CD4-positive, alpha-beta memory T cell (primary cell): ENCODE data around the gene BTG1. TPM values are rescaled to one million over a fixed set of nuclear protein-coding genes. Genes with fewer than 3 reads are reported as not detected.

ENCODE experiments used
- CTCF ChIA-PET: fragments of 350-600 bp; sonication (Branson Sonifier 250); formaldehyde crosslinking; loops from one replicate; lab custom pipeline; 2021; ENCODE audit warnings: inconsistent platforms; ENCODE audit not compliant: partially characterized antibody; lab: Charles Lee
- POLR2A ChIA-PET: fragments of 350-600 bp; sonication (Branson Sonifier 250); formaldehyde crosslinking; loops from one replicate; lab custom pipeline; 2021; ENCODE audit not compliant: partially characterized antibody; lab: Charles Lee
- DNase-seq, 5 donors: peaks; one replicate each; pipeline versions ENCODE4 v3.0.0 to v3.0.0-alpha.2; 2020 to 2022; ENCODE audit warnings: mixed read lengths in 1 of 5
- H3K27ac ChIP-seq: one replicate; pipeline ENCODE4 v1.7.0; 2013; ENCODE audit warnings: low read depth, low read length
- H3K27me3 ChIP-seq: 2 replicates; pipeline ENCODE4 v1.7.0; 2013; ENCODE audit warnings: mild to moderate bottlenecking, low read length, moderate library complexity; ENCODE audit not compliant: insufficient read depth
- H3K36me3 ChIP-seq: 2 replicates; pipeline ENCODE4 v1.7.0; 2013; ENCODE audit warnings: mild to moderate bottlenecking, low read length, moderate library complexity; ENCODE audit not compliant: insufficient read depth
- H3K4me1 ChIP-seq: 2 replicates; pipeline ENCODE4 v1.7.0; 2013; ENCODE audit warnings: mild to moderate bottlenecking, low read length, moderate library complexity; ENCODE audit not compliant: insufficient read depth
- H3K4me3 ChIP-seq, 2 donors: one replicate each; pipeline ENCODE4 v1.7.0; 2013; ENCODE audit warnings: low read length in 2 of 2, mild to moderate bottlenecking in 1 of 2
- H3K9me3 ChIP-seq, 2 donors: one replicate each; pipeline ENCODE4 v1.7.0; 2013; ENCODE audit warnings: low read length in 2 of 2, control low read depth in 1 of 2; ENCODE audit not compliant: control insufficient read depth in 1 of 2
- H3K27ac Mint-ChIP-seq, 7 donors: one replicate each; pipeline ENCODE4 v1.8.0; 2020 to 2021; ENCODE audit warnings: mixed read lengths in 7 of 7, mild to moderate bottlenecking in 6 of 7, inconsistent platforms in 3 of 7, moderate library complexity in 3 of 7
- H3K27me3 Mint-ChIP-seq, 2 donors: one replicate each; pipeline ENCODE4 v1.8.0; 2020 to 2021; ENCODE audit warnings: mixed read lengths in 2 of 2
- H3K36me3 Mint-ChIP-seq, 2 donors: one replicate each; pipeline ENCODE4 v1.8.0; 2020 to 2021; ENCODE audit warnings: mixed read lengths in 2 of 2, inconsistent platforms in 1 of 2, mild to moderate bottlenecking in 1 of 2
- H3K4me1 Mint-ChIP-seq, 4 donors: one replicate each; pipeline ENCODE4 v1.8.0; 2020 to 2021; ENCODE audit warnings: mixed read lengths in 4 of 4, mild to moderate bottlenecking in 1 of 4
- H3K4me3 Mint-ChIP-seq, 8 donors: one replicate each; pipeline ENCODE4 v1.8.0; 2020 to 2021; ENCODE audit warnings: mixed read lengths in 8 of 8, mild to moderate bottlenecking in 7 of 8, moderate library complexity in 6 of 8, inconsistent platforms in 3 of 8
- H3K9me3 Mint-ChIP-seq, 8 donors: one replicate each; pipeline ENCODE4 v1.8.0; 2020 to 2021; ENCODE audit warnings: mixed read lengths in 8 of 8, mild to moderate bottlenecking in 5 of 8, inconsistent platforms in 3 of 8, moderate library complexity in 1 of 8
- intact Hi-C: fragments of 100-400 bp; cut with micrococcal nuclease; formaldehyde crosslinking; loops from one replicate; pipeline ENCODE4 v1.15.1; 2023
- polyA plus RNA-seq, 2 donors: library from polyadenylated mRNA; unstranded; fragments of 300-500 nt; fragmentation: Illumina TruSeq; gene quantifications; one replicate each; pipeline ENCODE4 v1.2.3, GENCODE V29; 2021
- total RNA-seq, 2 experiments: library from RNA; stranded (reverse); gene quantifications; one replicate each; pipeline ENCODE4 v1.2.3, GENCODE V29; 2021

The BTG1 gene, protein sequence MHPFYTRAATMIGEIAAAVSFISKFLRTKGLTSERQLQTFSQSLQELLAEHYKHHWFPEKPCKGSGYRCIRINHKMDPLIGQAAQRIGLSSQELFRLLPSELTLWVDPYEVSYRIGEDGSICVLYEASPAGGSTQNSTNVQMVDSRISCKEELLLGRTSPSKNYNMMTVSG
- 100 to 1,000 TPM; 431 to 469 TPM for total RNA-seq
- polyA plus RNA-seq = 100 to 1,000 TPM; 339 to 765 TPM

DNA sequence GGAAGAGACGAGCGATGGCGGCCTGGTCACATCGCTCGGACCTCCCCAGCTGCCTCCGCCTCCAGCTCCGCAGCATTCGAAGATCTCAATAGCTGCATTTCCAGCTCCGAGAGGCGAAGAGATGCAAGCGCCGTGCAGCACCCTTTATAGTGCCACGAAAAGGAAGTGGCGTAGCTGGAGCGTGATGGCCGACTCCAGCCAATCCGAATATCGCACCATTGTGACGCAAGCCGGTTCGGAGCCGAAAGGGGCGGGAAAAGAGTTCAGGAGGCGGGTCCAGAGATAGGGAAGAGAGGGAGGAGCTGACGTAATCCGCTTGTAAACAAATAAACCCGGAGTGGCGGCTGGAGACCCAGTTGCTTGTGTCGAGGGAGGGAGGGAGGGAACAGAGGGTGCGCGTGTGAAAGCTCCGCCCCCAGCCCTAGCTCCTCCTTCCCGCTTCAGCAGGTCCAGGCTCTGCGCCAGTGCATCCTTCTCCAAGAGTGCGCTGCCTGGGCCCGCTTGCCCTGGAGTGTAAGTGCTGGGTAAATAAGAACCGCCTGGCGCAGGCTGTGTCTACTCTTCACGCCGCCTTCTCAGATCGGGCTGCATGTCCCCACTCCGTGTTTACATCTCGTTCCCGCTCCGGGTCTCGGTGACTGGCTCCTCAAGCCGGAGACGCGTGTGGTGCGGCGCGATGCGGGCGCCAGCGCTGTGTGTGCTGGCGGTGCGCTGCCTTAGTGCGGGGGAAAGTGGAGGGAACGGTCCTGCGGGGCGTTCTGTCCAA, at the start of gene BTG1:
TSS of gene BTG1 (minus strand) at position 116 of the 766 bp plus-strand sequence. CDS start 311 bp downstream, outside the sequence.
- H3K9me3 Mint-ChIP-seq = peaks cover 0 to 18% (median under 1%) of the 10 kb centered on the region in 8 donors

DNA sequence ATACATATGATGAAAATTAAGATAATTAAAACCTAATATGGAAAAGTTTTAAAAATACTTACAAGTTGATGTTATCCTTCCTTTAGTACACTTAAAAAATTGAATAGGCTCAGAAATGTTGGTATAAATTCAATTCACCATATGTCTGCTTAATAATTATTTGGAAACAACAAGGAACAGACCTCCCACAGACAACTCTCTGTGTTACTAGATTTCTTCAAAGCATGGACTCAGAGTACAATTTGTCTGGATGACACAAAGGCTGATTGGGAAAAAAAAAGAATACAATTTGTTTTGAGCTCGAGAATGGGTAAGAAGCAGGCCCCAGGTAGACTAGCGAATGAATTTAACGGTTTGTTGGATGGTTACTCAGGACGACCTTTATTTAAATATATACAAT, 48.9 kb upstream of the BTG1 start:
- Mint-ChIP-seq H3K9me3 (peaks cover 0 to 6% (median 3%) of the 10 kb centered on the region in 8 donors), H3K36me3 (no peaks in the 10 kb centered on the region), H3K27me3 (no peaks in the 10 kb centered on the region), H3K4me3 (no peak overlapping the region), H3K27ac (no peak overlapping the region), H3K4me1 (peaks cover 0 to 1% (median 0%) of the 10 kb centered on the region in 4 donors)
- CTCF ChIA-PET = no interaction called here
- H3K4me1 ChIP-seq = no peaks in the 10 kb centered on the region
- no peaks in the 10 kb centered on the region for H3K27me3 ChIP-seq
- no peaks in the 10 kb centered on the region for H3K36me3 ChIP-seq
- H3K4me3 ChIP-seq = no peak overlapping the region
- intact Hi-C loops = no loop called here
- POLR2A ChIA-PET = interaction anchor here (1.0 kb wide), 1 partner anchor 50 kb away, joined by 4 read pairs; the partner anchor contains the start of gene BTG1
- no peak for DNase-seq
- no peaks in the 10 kb centered on the region for H3K9me3 ChIP-seq
- H3K27ac ChIP-seq = no peak overlapping the region

More for the DNA sequence above, at the start of gene BTG1:
- Histone ChIP-seq H3K9me3 (no peaks in the 10 kb centered on the region), H3K36me3 (peaks cover 33% of the 10 kb centered on the region), H3K27ac (peak within 1 kb of the TSS; percentile 86), H3K4me1 (peaks cover 23% of the 10 kb centered on the region), H3K27me3 (no peaks in the 10 kb centered on the region), H3K4me3 (peak within 1 kb of the TSS; percentile 89 to 96)
- peak within 1 kb of the TSS; percentile 92 to 100 (median 100) for H3K4me3 Mint-ChIP-seq
- ChIA-PET CTCF (interaction anchor here (0.6 to 6.6 kb wide), 40 partner anchors 12 to 764 kb away, joined by 3 to 91 read pairs (median 4); no protein-coding TSS in a partner anchor), POLR2A (interaction anchor here (0.5 to 10.8 kb wide), 121 partner anchors 11 to 783 kb away, joined by 3 to 630 read pairs (median 5); partner anchors contain the start of gene EEA1)
- peak within 1 kb of the TSS; percentile 95 to 100 (median 100) for H3K27ac Mint-ChIP-seq
- H3K36me3 Mint-ChIP-seq = peaks cover 56 to 57% of the 10 kb centered on the region in 2 donors
- H3K27me3 Mint-ChIP-seq = no peaks in the 10 kb centered on the region
- DNase-seq = peak; percentile 99 to 100 (median 100)
- peaks cover 9 to 37% (median 21%) of the 10 kb centered on the region in 4 donors for H3K4me1 Mint-ChIP-seq
- intact Hi-C loops = loop anchor here (1.0 to 5.0 kb wide), 9 partner anchors 62 to 764 kb away; no protein-coding TSS in a partner anchor

DNA sequence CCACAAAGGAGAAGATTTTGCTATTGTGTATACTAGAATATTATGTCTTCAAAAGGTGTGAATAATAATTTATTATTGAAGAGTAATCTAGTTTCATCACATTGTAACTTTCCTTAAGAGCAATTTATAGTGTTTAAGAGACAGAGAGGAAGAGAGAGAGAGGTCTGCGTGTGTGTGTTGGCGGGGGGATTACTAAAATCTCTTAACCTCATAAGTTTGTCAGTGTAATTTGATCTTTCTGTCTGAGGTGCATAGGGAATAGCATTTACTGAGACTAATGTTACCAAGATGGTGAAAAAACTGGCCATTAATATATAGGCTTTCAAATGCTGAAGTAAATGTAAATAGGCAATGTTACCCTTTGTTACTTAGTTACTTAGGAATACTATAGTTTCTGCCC, 48.2 kb upstream of the BTG1 start:
- ChIA-PET POLR2A (no interaction called here), CTCF (no interaction called here)
- Mint-ChIP-seq H3K4me3 (no peak overlapping the region), H3K27ac (no peak overlapping the region), H3K36me3 (no peaks in the 10 kb centered on the region), H3K4me1 (peaks cover 1 to 4% (median 3%) of the 10 kb centered on the region in 4 donors), H3K9me3 (peaks cover 0 to 6% (median 3%) of the 10 kb centered on the region in 8 donors), H3K27me3 (no peaks in the 10 kb centered on the region)
- Histone ChIP-seq H3K36me3 (no peaks in the 10 kb centered on the region), H3K27ac (no peak overlapping the region), H3K4me1 (no peaks in the 10 kb centered on the region), H3K27me3 (no peaks in the 10 kb centered on the region), H3K4me3 (no peak overlapping the region), H3K9me3 (no peaks in the 10 kb centered on the region)
- intact Hi-C loops = loop anchor here (2.0 kb wide), 1 partner anchor 17 kb away; no protein-coding TSS in a partner anchor
- no peak for DNase-seq

DNA sequence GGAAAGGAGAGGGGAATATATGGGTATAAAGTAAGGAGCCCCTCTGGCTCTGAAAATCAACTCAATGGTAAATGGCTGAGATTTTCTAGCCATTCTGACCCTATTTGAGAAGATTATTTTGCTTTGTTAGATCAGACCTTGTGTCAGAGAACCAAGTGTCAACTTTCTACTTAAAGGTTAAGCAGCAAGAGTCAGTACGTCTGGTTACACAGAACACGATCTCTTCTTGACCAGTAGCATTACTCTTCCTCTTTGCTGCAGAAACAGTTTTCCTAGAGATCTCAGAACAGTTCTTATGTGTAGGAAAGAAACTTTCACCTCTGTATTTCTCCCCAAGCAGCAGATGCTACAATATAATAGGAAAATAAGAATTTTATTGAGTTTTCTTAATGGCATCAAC, 47.4 kb upstream of the BTG1 start:
- peaks cover 0 to 6% (median 3%) of the 10 kb centered on the region in 8 donors for H3K9me3 Mint-ChIP-seq
- H3K4me3 Mint-ChIP-seq = no peak overlapping the region
- Histone ChIP-seq H3K36me3 (no peaks in the 10 kb centered on the region), H3K27me3 (no peaks in the 10 kb centered on the region), H3K27ac (no peak overlapping the region), H3K4me1 (no peaks in the 10 kb centered on the region), H3K9me3 (no peaks in the 10 kb centered on the region), H3K4me3 (no peak overlapping the region)
- intact Hi-C loops = loop anchor here (2.0 kb wide), 1 partner anchor 16 kb away; no protein-coding TSS in a partner anchor
- CTCF ChIA-PET = no interaction called here
- H3K4me1 Mint-ChIP-seq = peaks cover 1 to 8% (median 4%) of the 10 kb centered on the region in 4 donors
- DNase-seq = no peak
- H3K27me3 Mint-ChIP-seq = no peaks in the 10 kb centered on the region
- H3K36me3 Mint-ChIP-seq = no peaks in the 10 kb centered on the region
- POLR2A ChIA-PET = no interaction called here
- no peak overlapping the region for H3K27ac Mint-ChIP-seq

DNA sequence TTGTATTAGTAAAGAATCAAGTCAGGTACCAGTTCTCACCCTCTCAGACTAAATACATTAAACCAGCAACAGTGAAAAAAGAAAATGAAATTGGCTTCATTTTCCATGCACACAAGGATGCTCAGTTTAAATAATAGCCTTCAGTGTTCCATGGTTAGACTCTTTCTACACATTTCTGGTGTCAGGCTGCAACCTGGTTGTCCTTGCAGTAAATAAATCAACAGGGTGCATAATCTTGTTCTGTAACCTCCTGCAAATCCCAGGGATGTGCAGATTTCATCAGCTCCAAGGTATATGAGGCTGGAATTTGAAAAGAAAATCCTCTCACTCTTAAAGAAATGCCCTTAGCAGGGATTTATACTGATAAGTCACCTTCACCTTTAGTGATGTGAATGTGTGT, 46.7 kb upstream of the BTG1 start:
- CTCF ChIA-PET = no interaction called here
- peaks cover 2 to 13% (median 5%) of the 10 kb centered on the region in 4 donors for H3K4me1 Mint-ChIP-seq
- intact Hi-C loops = loop anchor here (2.0 kb wide), 1 partner anchor 16 kb away; no protein-coding TSS in a partner anchor
- H3K9me3 Mint-ChIP-seq = peaks cover 0 to 6% (median 3%) of the 10 kb centered on the region in 8 donors
- H3K27me3 ChIP-seq = no peaks in the 10 kb centered on the region
- H3K27me3 Mint-ChIP-seq = no peaks in the 10 kb centered on the region
- POLR2A ChIA-PET = no interaction called here
- H3K27ac Mint-ChIP-seq = no peak overlapping the region
- H3K36me3 Mint-ChIP-seq = no peaks in the 10 kb centered on the region
- no peak overlapping the region for H3K4me3 ChIP-seq
- no peaks in the 10 kb centered on the region for H3K36me3 ChIP-seq
- no peak overlapping the region for H3K27ac ChIP-seq
- no peaks in the 10 kb centered on the region for H3K4me1 ChIP-seq
- DNase-seq = no peak
- H3K4me3 Mint-ChIP-seq = no peak overlapping the region
- no peaks in the 10 kb centered on the region for H3K9me3 ChIP-seq

DNA sequence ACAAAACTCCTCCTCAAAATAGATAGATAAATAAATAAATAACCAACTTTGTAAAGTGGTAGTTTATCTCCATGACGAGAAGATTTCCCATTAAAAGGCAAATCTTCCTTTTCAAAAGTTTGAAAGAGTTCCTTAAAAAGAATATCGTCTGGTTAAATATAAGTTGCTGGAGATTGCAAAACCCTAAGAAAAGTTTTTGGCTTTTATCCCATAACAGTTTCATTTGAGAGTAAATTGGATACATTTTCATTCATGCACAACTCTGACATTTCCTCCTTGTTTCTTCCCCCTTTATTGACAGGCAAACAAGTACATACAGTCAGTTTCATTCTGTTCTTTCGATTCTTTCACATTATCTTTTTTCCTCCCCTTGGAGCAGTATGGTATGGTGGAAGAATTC, 45.4 kb upstream of the BTG1 start:
- peaks cover 12% of the 10 kb centered on the region for H3K4me1 ChIP-seq
- Mint-ChIP-seq H3K9me3 (peaks cover 0 to under 1% (median 0%) of the 10 kb centered on the region in 8 donors), H3K4me1 (peaks cover 12 to 26% (median 16%) of the 10 kb centered on the region in 4 donors), H3K4me3 (no peak overlapping the region), H3K36me3 (no peaks in the 10 kb centered on the region), H3K27ac (no peak overlapping the region), H3K27me3 (no peaks in the 10 kb centered on the region)
- H3K27ac ChIP-seq = no peak overlapping the region
- no peak overlapping the region for H3K4me3 ChIP-seq
- no peak for DNase-seq
- ChIA-PET POLR2A (no interaction called here), CTCF (no interaction called here)
- H3K27me3 ChIP-seq = no peaks in the 10 kb centered on the region
- intact Hi-C loops = no loop called here
- H3K9me3 ChIP-seq = no peaks in the 10 kb centered on the region
- no peaks in the 10 kb centered on the region for H3K36me3 ChIP-seq
